Brain pericyte (primary cell): ENCODE results near the gene AATF.

Experiments used
- DNase-seq: peaks from one replicate; pipeline ENCODE4 v3.0.0-alpha.2; 2012; ENCODE audit warnings: low read depth, low spot score

The AATF gene

GRCh38 chr17:36978810-36979564 is 30.2 kb downstream of the AATF start:
- DNase-seq, result no peak

DNA sequence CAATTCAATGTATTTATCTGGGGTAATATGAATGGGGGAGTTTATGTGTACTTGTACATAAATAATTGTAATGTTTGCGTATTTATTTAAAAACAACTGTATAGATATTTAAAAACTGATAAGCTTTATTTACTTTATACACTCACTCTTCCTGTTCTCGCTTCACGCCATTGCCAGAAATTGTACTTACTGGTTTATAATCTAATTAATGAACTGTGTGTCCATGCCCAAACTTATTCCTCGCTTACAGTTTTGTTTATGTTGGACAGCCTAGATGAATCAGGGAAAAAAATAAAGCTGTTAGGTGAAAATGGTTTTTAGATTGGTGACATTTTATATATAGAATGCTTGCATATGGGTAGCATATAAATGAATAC is 30.8 kb downstream of the AATF start:
- DNase-seq, result no peak

- peak; percentile 18 for DNase-seq
These were observed 31.6 kb downstream of the AATF start for GRCh38 chr17:36980280-36980761.

GRCh38 chr17:36983618-36984017 is 34.9 kb downstream of the AATF start:
- no peak for DNase-seq

- no peak for DNase-seq
These were observed 40.4 kb downstream of the AATF start for GRCh38 chr17:36989173-36989572.

- DNase-seq, result no peak
These were observed 43.9 kb downstream of the AATF start for GRCh38 chr17:36992701-36993100.

- DNase-seq, result no peak
These were observed 44.5 kb downstream of the AATF start for GRCh38 chr17:36993227-36993626.

- DNase-seq, result no peak
These were observed 45.7 kb downstream of the AATF start for GRCh38 chr17:36994438-36994837.

- DNase-seq, result no peak
These were observed 50.7 kb downstream of the AATF start for GRCh38 chr17:36999471-36999870.

DNA sequence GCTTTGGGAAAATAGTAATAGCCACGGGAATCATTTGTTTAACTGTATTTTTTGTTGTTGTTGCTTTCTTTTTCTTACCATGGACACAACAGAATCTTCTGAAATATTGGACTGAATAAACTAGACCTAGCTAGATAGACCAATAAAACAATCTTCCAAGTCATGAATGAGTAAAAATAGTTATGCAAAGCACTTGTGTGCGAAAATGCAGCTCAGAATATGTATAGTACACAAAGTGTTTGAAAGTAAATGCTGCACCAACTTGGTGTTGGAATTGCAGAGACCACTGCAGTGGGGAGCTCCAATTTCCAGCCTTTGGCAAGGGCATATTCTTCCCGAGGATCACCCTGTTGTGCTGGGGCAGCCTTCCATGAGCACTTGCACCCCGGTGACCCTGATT is 68.0 kb downstream of the AATF start:
- DNase-seq, result no peak

GRCh38 chr17:37017404-37017803 is 68.7 kb downstream of the AATF start:
- no peak for DNase-seq

DNA sequence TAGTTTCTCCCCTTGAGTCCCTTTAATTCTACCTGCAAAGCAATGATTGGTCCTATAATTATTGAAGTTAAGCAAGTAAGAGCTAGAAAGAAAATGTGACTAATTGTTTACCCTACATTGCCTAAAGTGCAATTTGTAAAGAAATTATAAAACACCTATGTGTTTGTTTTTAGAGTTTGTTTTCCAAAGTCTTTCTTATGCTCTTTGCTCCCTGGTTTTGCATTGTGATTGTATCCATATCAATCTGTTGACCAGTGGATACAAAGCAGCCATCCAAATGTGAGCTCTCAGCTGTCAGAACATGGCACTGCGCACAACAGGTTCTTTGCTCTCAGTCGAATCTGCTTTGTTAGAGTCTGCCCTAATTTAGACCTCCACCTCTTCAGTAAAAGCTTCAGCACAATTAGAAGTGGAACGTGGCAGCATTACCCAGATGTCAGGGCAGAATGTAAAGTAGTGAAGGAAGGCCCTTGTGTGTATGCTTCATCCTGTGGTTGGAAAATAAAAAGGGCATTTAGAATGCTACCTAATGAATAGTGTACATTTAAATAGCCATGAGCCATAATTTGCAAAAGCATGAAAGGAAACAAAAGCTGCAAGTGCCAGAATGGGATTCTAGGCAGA is 70.5 kb downstream of the AATF start:
- no peak for DNase-seq

- no peak for DNase-seq
These were observed 71.0 kb downstream of the AATF start for GRCh38 chr17:37019741-37020129.

GRCh38 chr17:37024181-37024637 is 75.5 kb downstream of the AATF start:
- DNase-seq, result no peak

DNA sequence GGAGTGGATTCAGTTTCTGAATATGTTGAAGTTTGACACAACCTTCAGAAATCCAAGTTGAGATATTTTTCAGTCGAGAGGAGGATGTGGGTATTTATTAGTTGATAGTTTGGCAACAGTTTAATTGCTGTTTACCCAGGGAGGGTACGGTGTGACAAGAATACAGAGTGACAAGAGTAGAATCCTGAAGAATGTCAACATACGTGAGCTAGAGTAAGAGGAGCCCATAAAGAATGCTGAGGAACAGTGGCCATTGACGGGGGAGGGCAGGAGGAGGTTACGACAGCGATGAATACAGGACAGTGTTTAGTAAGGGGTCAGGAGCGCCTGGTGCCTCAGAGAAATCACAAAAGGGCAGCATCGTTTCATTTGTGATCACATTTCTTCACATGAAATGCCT is 76.5 kb downstream of the AATF start:
- no peak for DNase-seq

DNA sequence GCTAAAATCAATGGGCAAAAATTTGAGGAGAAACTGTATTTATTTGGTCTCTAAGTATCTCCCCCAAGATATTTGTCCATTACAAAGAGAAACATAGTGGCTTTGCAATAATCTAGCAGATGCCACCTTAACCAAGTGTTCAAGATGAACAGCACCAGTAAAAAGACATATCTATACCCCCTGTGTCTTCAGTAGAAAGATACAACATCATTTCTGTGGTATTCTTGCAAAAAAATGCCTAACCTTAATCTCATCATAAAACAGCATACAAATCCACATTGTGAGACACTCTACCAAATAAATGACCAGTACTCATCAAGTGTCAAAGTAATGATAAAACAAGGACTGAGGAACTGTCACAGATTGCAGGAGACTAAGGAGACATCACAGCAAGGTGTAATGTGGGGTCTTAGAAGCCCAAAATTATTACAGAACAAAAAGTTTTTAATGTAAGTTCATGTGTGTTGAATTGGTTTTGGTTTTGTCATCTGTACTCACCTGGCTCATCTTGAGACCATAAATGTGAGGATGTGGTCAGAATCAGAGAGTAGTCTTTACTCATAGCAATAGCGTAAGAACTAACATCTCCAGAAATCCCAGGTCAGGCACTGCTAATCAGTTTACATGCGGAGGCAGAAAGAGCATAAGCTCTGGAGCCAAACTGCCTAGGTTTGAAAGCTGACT is 77.2 kb downstream of the AATF start:
- DNase-seq, result no peak

DNA sequence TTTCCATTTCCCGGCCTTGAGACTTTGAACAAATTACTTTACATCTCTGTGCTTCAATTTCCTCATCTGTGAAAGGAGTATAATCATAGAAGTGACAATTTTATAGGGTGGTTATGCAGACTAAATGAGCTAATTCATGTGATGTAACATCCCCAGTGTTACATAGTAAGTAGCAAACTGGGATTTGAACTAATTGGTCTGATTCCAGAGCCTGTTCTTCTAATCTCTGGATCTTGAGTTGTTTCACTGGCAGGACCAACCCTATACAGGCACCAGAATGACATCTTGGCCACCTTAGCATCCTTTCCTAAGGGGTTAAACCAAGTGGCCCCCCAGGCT is 77.7 kb downstream of the AATF start:
- DNase-seq, result no peak

GRCh38 chr17:37028040-37028439 is 79.3 kb downstream of the AATF start:
- DNase-seq, result no peak

DNA sequence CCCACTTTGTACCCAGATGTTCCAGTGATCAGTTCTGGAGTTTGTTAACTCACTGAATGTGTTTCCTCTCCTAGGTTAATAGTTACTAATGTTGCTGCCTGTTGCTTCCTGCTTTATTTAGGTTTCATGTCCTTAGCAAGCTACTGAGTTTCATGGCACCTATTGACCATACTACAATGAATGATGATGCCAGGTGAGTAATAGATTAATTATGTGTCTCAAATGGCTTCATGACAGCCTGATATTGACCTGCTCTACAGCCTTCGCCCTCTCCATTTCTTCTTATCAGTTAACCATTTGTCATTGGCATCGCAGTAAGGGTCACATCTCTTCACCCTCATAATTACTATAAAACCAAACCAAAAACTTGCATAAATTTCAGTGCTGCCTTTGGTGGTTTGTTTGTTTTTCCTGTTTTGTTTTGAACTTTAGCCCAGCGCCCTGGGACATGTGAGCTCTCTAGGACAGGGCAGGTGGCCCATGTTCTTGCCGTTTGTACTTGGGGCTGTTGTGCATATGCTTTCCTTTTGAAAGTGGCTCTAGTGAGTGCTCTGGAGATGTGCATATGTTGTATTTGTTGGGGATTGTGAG is 82.8 kb downstream of the AATF start:
- no peak for DNase-seq

GRCh38 chr17:37037590-37038155 is 88.9 kb downstream of the AATF start:
- no peak for DNase-seq

DNA sequence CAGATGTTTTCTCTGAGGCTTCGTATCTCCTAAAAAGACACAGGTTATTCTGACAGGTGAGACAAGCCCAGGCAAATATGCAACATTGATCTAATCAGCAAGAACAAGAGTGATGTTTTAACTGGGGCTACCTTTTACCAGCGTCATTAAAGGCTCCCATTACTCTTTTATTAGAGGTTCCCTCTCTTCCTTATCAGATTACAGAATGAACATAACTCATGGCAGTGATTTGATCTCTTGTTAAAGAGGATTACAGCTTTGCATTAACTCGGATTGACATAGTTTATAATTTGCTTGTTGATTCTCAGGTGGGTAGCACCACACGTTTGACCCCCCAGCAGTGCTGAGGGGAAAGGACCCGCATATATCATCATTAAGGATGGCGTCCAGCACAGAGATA is 90.5 kb downstream of the AATF start:
- DNase-seq, result no peak

GRCh38 chr17:37041932-37042331 is 93.2 kb downstream of the AATF start:
- no peak for DNase-seq
